Measurements from ENCODE around the gene RNF168.
"Not testable (repeated sequence)": the region's sequence is repeated elsewhere in the genome, so short reads cannot be mapped to it uniquely, and the experiment has no call there.

DNA sequence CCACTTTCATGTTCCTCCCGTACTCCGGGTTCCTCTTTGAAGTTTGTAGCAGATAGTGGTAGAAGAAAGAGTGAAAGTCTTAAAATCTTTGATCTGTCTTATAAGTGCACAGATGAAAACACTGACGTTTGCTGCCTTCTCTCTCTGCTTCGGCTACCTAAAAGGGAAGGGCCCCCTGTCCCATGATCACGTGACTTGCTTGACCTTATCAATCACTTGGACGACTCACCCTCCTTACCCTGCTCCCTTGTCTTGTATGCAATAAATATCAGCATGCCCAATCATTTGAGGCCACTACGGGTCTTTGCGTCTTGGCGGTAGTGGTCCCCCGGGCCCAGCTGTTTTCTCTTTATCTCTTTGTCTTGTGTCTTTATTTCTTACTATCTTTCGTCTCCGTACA lies 17.7 kb upstream of the RNF168 start:
- not testable (repeated sequence) for TF ChIP-seq POLR2AphosphoS5, POLR2A, TAF1, POU2F2 (IDR thresholded peaks at IDR 0.05; ENCODE audit: low read depth, low read length)
